SK-MEL-5 (cell line): Measurements from ENCODE around the gene HIGD1C. TPM values are rescaled to one million over a fixed set of nuclear protein-coding genes. Genes with fewer than 3 reads are reported as not detected.
"Not testable (repeated sequence)": the region's sequence is repeated elsewhere in the genome, so short reads cannot be mapped to it uniquely, and the experiment has no call there.

Experiments used
- DNase-seq: peaks from one replicate; pipeline ENCODE4 v3.0.0-alpha.2; 2016; ENCODE audit warnings: low read depth, low spot score
- in situ Hi-C: cut with HindIII; loops from 2 replicates; pipeline ENCODE4 v1.10.0; 2016; ENCODE audit warnings: low sequenced_read_pairs, high pct_unique_total_duplicates, low pct_unique_long_range_greater_than_20kb
- total RNA-seq: library from RNA; depleted of rRNA; stranded (reverse); fragments of >200 nt; shearing (Covaris generic); gene quantifications from 2 replicates; pipeline ENCODE4 v1.2.3, GENCODE V29; 2014

Gene HIGD1C
- total RNA-seq, 1 experiment from 2014 or later, result not detected

DNA sequence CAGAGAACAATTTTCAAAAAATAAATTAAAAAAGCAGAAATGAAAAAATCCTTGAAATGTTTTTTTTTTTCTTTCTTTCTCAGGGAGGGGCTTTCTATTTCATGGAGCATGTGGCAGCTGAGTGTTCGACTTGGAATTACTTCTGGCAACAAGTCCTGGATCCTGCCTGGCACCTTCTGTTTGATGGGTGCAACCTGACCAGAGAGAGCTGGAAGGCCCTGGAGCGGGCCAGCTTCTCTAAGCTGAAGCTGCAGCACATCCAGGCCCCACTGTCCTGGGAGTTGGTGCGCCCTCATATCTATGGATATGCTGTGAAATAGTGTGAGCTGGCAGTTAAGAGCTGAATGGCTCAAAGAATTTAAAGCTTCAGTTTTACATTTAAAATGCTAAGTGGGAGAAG is 22.5 kb upstream of the HIGD1C start:
- no peak for DNase-seq
- in situ Hi-C loops, result no loop called here

DNA sequence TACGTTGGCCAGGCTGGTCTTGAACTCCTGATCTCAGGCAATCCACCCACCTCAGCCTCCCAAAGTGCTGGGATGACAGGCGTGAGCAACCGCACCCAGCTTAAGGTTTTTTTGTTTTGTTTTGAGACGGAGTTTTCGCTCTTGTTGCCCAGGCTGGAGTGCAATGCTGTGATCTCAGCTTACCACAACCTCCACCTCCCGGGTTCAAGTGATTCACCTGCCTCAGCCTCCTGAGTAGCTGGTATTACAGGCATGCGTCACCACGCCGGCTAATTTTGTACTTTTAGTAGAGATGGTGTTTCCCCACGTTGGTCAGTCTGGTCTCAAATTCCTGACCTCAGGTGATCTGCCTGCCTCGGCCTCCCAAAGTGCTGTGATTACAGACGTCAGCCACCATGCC is 21.9 kb upstream of the HIGD1C start:
- in situ Hi-C loops, DNase-seq: not testable (repeated sequence)

DNA sequence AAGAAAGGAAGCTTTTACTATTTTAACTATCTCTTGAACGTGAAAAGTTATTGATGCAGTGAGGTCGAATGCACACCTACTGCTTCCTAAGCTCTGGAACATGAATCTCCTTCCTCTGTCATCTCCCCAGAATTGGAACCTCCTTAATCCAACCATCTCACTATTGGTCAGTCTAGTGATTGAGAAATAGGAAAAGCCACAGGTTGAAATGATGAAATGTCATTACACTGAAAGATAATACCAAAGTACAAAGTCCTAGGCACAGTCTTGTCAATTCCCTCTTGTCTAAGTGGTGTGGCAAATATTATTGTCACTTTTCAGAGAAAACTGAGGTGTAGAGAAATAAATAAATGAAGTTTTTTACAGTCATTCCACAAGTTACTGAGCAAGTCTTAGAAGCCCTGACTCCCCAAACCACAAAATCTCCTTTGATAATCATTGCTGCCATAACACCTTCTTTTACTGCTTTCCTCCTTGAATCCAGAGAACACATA is 19.5 kb upstream of the HIGD1C start:
- no peak for DNase-seq
- in situ Hi-C loops, result no loop called here

DNA sequence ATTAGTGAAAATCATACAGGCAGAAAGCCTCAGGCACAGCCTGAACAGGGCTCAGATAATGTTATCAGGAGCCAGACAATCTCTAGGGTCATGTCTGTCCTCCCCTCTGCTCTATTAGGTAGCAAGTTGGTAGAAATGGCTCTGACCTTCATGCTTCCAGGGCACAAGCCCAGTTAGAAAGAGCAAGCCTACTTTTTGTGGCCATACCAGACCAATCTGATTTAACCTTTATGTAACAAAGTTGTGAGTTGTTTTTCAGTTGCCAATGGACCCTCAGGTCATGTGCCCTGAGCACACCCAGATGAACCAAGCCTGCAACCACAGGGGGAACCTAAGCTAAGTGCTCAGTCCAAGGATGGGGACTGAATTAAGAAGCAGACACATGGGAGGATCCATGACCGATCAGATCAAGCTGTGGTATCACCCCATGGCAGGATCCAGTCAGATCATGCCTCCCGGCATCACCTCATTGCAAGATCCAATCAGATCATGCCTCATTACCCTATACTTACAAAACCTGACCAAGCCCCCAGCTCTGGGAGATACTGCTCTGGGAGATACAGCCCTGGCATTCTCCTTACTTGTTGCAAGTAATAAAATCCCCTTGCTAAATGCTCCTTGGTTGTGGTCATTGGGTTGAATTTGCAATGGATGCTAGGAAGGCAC is 18.8 kb upstream of the HIGD1C start:
- DNase-seq, result peak; percentile 13
- in situ Hi-C loops, result no loop called here

DNA sequence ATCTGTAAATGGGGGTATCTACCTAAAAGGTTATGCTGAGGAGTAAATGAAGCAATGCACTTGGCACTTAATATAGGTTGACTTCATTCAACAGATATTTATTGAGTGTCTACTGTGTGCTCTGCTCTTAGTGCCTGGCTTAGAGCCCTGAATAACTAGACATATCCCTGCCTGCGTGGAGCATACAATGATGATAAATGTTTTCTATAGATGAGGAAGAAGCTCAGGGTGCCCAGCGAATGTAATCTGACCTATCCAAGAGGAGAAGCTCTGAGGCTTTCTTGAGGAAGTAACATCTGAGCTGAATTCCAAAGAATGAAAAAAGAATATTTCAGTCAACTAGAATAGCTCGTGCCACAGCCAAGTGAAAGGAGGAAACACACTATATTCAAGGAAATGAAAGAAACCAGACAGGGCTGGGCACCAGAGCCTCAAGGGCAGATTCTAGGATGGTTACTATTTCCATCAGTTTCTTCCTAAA is 17.9 kb upstream of the HIGD1C start:
- in situ Hi-C loops, result no loop called here
- no peak for DNase-seq

DNA sequence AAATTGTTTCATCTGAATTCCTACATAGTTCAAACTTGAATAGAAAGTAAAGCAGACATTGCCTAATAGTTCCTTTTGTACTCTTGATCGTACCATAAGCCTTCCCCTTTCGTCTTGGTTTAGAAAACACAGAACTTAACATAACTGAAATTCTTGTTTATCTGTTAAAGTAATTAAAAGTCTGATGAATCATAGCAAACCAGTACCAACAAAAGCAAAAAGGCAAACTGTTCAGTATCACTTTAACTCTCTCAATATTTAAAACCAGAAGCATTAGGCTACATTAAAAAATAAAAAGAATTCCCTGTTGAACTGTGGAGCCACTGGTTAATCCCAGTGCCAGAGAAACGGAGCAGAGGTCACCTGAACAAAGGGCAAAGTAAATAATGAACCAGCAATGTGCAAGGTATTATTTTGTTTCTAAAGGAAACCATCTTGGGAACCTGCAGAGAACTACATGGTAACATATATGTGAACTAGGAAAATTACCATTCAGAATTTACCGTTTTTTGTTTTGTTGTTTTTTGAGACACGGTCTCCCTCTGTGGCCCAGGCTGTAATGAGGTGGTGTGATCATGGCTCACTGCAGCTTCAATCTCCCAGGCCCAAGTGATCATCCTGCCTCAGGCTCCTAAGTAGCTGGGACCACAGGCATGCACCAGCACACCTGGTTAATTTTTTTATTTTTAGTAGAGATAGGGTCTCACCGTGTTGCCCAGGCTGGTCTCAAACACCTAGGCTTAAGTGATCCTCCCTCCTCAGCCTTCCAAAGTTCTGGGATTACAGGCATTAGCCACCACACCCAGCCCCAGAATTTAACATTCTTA is 17.1 kb upstream of the HIGD1C start:
- in situ Hi-C loops, result no loop called here
- DNase-seq, result no peak

DNA sequence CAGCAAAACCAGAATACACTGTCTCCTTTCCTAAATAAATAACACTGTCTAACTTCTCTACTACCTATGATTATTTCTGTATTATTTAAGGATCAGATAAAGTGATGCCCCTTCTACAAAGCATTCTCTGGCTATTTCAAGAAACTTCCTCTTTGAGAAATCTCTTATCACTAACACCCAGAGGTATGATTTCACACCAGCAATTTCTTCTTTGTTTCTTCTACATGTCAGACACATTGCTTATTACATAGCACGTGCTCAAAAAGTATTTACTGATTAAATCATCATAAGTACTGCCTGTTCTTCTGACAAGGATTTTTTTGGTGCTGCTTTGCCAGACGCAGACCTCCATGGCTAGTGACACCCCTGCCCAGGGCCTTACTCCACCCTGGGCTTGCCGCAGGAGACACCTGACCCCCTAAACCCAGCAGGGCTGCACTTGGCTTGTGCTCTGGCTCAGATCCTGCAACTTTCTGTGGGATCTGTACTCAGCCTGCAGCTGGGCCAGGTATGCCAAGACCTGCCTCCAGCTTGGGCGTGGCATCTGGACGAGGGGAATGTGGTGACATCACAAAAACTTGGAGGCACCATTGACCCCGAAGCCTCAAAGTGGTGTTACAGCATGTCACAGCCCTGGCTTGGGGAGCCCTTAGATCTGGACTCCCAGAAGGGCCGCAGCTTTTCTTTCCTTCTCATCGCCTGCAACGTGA is 15.4 kb upstream of the HIGD1C start:
- DNase-seq, result no peak
- in situ Hi-C loops, result no loop called here

DNA sequence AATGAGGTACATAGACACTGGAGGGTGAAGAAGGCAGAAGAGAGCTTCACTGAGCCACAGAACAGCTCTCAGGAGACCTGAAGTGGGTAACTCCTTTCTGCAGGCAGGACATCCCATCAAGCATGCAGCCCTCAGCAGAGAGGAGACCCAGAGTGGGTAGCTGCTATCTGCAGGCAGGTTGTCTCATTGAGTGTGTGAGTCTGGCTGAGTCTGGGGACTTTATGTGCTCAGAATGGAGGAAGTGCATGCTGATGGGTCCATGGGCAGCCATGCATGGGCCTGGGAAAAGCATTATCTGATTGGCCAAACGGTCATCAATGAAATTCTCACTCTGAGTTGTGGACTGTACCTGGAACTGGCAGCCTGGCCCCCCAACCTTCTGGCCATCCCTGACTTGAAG is 14.7 kb upstream of the HIGD1C start:
- DNase-seq, result no peak
- in situ Hi-C loops, result no loop called here

DNA sequence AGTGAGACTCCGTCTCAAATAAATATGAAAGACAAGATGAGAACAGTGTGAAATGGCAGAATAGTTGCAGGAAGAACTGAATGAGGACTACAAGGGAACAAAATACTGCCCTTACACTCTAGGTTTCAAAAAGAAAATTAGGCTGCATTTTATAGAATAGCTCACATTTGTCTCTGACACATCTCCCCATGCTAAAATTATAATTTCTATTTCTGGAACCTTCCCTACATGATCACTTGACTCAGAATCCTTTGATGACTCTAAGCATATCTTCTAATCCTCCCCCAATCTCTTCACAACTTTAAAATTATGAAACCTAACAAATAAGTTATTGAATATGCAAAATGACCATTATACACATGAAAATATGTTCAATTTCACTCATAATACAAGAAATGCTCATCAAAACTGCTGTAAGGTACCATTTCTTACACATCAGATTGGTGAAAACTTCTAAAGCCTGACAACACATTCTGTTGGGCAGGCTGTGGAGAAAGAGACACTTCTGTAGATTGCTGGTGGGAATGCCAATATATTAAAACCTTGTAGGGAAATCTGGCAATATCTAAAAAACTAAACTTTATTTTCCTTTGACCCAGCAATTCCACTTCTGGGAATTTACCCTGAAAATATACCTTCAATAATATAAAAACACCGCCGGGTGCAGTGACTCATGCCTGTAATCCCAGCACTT is 4.3 kb upstream of the HIGD1C start:
- no peak for DNase-seq
- in situ Hi-C loops, result no loop called here

DNA sequence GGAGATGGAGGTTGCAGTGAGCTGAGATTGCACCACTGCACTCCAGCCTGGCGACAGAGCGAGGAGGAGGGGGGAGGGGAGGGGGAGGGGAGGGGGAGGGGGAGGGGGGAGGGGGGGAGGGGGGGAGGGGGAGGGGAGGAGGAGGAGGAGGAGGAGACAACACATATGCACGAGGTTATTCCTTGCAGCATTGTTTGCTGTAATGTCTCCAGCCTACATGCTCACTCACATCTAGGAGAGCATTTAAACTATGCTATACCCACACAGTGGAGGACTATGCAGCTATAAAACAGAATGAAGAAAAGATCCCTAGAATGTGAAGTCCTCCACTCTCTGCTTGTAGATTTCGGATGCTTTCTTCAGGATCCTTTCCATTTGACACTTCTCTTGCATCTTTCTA is 3.5 kb upstream of the HIGD1C start:
- in situ Hi-C loops, result no loop called here
- DNase-seq, result no peak

DNA sequence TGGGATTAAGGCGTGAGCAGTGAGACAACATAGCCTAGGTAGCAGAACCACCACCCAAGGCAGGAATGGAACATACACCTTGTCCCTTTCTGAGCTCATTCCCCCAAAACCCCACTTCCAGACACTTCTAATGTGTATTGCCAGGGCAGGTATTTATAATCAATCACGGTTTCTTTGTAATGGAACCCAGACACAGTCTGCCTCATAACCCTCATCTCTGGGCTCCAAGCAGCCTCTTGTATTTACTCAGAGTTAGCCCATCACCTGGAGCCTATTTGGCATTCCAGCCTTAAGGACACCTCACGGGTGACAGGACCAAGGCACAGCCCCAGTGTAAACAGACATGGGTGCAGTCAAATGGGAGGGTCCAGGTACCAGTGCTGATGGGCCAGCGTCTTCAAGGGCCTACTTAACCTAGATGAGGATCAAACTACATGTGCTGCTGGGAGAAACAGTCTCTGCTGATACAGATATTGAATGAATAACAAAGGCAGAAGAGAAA is 2.5 kb upstream of the HIGD1C start:
- in situ Hi-C loops, result no loop called here
- no peak for DNase-seq

DNA sequence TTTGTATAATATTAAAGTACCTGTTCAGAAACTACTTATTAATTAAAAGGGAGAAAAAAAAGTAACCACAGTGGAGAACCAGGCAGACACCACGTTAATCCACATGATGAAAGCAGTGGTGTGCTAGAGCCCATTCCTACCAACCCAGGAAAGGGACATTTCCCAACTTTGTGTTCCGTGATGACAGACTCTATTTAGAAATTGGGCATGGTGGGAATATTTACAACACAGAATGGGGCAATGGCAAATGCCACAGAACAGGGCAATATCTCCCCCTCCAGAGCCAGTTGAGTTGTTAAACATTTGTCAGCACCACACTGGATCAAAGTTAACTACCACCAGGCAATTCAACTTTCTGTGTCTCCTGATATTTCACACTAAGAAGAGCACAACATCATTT is 1.2 kb upstream of the HIGD1C start:
- DNase-seq, result no peak
- in situ Hi-C loops, result no loop called here

DNA sequence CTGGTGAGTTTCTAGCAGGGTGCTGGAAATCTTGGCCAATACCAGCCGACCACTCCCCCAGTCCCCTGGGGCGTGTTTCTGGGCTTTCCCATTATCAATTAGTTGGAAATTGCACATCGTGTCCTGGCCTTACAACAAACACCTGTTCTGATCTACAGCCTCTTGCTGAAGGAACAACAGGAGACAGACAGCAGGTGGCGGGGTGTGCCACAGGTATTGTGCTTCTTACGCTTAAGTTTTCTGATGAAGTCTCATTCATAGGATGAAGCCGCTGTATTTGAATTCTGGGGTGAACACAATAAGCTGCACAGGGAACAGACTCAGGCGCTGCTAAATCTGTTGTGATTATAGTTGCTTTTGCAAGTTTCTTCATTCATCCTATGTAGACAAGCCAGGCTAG is 703 bp downstream of the HIGD1C start:
- in situ Hi-C loops, result no loop called here
- DNase-seq, result no peak

DNA sequence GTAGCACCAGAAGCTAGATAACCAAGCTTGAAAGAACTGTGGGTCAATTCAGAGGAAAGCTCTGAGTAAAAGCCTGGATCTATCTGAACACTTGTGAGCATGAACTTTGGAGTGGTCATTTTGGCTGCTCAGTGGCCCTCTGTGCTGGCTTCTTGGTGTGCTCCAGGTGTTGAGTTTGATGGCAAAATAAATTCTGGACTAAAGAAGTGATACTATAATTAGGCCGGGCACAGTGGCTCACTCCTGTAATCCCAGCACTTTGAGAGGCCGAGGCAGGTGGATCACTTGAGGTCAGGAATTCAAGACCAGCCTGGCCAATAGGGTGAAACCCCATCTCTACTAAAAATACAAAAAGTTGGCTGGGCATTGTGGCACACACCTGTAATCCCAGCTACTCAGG is 2.4 kb downstream of the HIGD1C start:
- in situ Hi-C loops, DNase-seq: not testable (repeated sequence)

DNA sequence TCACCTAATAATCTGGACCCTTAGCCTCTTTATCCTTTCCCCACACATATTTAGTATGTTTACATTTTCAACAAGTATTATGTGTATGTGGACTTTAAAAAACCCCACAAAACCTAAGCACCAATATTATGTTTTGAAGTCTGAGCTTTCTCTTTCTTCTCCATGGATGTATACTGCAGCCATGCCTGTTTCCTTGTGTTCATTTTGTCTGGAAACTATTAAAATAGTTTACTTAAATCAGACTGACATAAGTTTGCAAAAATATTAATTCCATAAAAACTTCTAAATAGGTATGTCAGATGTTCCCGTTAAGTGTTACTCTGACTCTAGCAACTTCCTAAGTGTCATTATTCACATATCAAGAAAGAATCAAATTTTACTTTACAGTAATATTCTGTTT is 2.9 kb downstream of the HIGD1C start:
- in situ Hi-C loops, result no loop called here
- DNase-seq, result no peak

DNA sequence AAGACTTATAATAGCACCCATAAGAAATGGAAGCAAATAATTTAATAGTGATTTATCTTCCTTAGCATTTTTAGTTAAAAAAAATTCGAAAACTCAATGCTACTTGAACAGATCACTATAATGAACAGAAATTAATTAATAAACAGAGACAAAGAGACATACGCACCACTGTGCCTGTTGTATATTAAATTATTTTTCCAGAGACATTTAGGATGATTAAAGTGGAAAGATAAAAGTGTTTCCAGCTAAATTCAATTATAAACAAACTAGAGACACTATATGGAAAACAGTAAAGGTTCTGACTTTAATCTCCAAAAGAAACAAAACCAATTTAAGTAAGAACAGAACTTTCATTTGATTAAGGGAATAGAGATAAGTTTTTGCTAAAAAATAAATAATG is 3.4 kb downstream of the HIGD1C start:
- in situ Hi-C loops, result no loop called here
- DNase-seq, result no peak

DNA sequence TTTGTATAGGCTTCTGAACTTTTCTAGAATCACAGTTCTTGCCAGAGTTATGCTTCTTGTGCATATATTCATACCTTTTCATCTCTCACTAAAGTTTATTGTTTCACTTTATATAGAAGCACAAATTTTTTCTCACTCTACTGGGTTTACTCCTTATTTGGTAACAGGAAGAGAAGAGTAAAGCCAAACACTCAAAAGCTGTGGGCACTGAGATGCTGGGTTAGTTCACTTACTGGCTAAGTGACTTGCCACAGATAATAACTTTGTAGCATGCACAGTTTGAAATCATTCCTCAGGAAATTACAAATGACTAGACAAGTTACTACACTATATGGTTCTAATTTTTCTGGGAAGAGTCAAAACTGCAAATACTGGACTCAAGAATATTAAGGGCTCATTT is 7.8 kb downstream of the HIGD1C start:
- DNase-seq, result no peak
- in situ Hi-C loops, result no loop called here

DNA sequence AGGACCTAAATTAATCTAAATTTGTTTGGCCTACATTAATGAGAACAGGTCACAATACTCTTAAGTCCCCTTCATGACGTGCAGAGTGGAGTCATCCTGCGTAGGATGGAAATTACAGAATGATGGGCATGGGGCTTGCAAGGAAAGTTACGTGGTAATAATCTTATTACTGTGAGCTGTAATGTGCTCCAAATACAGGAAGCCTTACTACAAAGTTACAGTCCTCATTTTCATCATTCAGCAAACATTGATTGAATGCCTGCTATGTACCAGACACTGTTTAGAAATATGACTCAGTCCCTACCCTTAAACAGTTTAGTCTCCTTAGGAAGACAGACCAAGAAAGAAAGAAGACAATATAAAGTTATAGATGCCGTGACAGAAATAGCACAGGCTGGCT is 9.4 kb downstream of the HIGD1C start:
- DNase-seq, result no peak
- in situ Hi-C loops, result no loop called here
